ENCODE data around the gene PLA2G4E. TPM values are rescaled to one million over a fixed set of nuclear protein-coding genes. Genes with fewer than 3 reads are reported as not detected.

The PLA2G4E gene
- total RNA-seq, 4 donors from 2014 or later, result not detected

- intact Hi-C loops (cut with DNase I), result no loop called here
- no peak overlapping the region for H3K4me3 ChIP-seq
- H3K9me3 ChIP-seq, result no peaks in the 10 kb centered on the region
- H3K27me3 ChIP-seq, result no peaks in the 10 kb centered on the region
- WGBS, result 47% methylated on average over 6 of the region's 6 CpGs
- H3K4me1 ChIP-seq, result peaks cover 0 to 5% (median 0%) of the 10 kb centered on the region in 4 donors
- no peak for TF ChIP-seq CTCF (IDR thresholded peaks at IDR 0.05)
- TF ChIP-seq POLR2AphosphoS5 (IDR thresholded peaks at IDR 0.05), result no peak
- DNase-seq (ENCODE audit: extremely low spot score), result no peak
- no peaks in the 10 kb centered on the region for H3K36me3 ChIP-seq
- no peak overlapping the region for H3K27ac ChIP-seq (replicated peaks in 1 of 4)
Observed at GRCh38 chr15:42031198-42031915, 10.5 kb upstream of the PLA2G4E start.

DNA sequence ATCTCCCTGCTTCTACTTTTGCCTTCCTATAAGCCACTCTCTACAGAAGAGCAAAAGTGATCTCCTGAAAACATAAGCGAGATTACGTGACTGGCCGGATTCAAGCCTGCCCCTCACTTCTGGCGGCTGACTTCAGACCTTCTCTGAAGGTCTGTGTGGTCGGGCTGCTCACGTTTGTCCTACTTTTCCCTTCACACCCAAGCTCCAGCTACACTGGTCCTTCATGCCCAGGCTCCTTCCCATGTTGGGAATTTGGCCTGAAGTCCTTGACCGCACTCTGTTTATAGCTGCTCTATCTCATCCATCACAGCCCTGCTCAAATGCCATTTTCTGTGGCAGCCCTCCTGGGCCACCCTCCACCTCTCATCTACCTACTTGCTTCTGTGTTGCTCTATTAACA is 6.7 kb upstream of the PLA2G4E start:
- TF ChIP-seq EP300 (IDR thresholded peaks at IDR 0.05) (no peak), POLR2A (IDR thresholded peaks at IDR 0.05; ENCODE audit: low read depth) (no peak), CTCF (IDR thresholded peaks at IDR 0.05) (no peak), POLR2AphosphoS5 (IDR thresholded peaks at IDR 0.05) (no peak)
- no peaks in the 10 kb centered on the region for H3K36me3 ChIP-seq
- H3K27me3 ChIP-seq, result no peaks in the 10 kb centered on the region
- peaks cover 0 to 2% (median 0%) of the 10 kb centered on the region in 4 donors for H3K4me1 ChIP-seq
- 71% methylated on average over 7 of the region's 7 CpGs for WGBS
- intact Hi-C loops (cut with DNase I), result no loop called here
- no peak overlapping the region for H3K4me3 ChIP-seq
- no peaks in the 10 kb centered on the region for H3K9me3 ChIP-seq
- DNase-seq (ENCODE audit: extremely low spot score), result no peak
- H3K27ac ChIP-seq (replicated peaks in 1 of 4), result no peak overlapping the region

DNA sequence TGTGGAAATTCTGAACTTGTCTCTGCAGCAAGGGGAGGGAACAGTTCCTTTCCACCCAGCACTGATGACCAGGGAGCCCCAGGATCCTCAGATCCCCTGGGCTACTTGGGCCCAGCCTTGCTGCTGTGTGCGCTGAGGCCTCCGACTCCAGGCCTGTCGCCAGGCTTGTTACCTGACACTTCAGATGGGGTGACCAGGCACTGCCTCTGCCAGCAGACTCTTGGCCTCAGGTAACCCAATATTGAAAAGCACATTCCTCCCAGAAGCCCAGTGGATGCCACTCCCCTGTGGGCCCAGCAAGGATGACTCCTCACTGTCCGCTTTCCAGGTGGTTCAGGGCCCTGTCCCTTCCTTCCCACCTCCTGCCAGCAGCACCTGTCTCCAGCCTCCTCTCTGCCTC is 3.5 kb upstream of the PLA2G4E start:
- TF ChIP-seq EP300 (IDR thresholded peaks at IDR 0.05), result no peak
- TF ChIP-seq POLR2AphosphoS5 (IDR thresholded peaks at IDR 0.05), result no peak
- intact Hi-C loops (cut with DNase I), result no loop called here
- no peak for DNase-seq (ENCODE audit: extremely low spot score)
- Histone ChIP-seq H3K9me3 (no peaks in the 10 kb centered on the region), H3K27me3 (no peaks in the 10 kb centered on the region), H3K36me3 (no peaks in the 10 kb centered on the region), H3K27ac (replicated peaks in 1 of 4) (no peak overlapping the region), H3K4me1 (no peaks in the 10 kb centered on the region), H3K4me3 (no peak overlapping the region)
- no CpG with 5 or more reads among the region's 4 CpGs for WGBS

- H3K4me3 ChIP-seq, result no peak overlapping the region
- intact Hi-C loops (cut with DNase I), result no loop called here
- no peaks in the 10 kb centered on the region for H3K36me3 ChIP-seq
- TF ChIP-seq EP300 (IDR thresholded peaks at IDR 0.05), result no peak
- TF ChIP-seq POLR2AphosphoS5 (IDR thresholded peaks at IDR 0.05), result no peak
- no peaks in the 10 kb centered on the region for H3K27me3 ChIP-seq
- H3K27ac ChIP-seq (replicated peaks in 1 of 4), result no peak overlapping the region
- DNase-seq (ENCODE audit: extremely low spot score), result no peak
- 94% methylated on average over 5 of the region's 5 CpGs for WGBS
- H3K4me1 ChIP-seq, result peaks cover 0 to 6% (median 1%) of the 10 kb centered on the region in 4 donors
- no peaks in the 10 kb centered on the region for H3K9me3 ChIP-seq
Observed at GRCh38 chr15:42021593-42021992, 751 bp upstream of the PLA2G4E start.

DNA sequence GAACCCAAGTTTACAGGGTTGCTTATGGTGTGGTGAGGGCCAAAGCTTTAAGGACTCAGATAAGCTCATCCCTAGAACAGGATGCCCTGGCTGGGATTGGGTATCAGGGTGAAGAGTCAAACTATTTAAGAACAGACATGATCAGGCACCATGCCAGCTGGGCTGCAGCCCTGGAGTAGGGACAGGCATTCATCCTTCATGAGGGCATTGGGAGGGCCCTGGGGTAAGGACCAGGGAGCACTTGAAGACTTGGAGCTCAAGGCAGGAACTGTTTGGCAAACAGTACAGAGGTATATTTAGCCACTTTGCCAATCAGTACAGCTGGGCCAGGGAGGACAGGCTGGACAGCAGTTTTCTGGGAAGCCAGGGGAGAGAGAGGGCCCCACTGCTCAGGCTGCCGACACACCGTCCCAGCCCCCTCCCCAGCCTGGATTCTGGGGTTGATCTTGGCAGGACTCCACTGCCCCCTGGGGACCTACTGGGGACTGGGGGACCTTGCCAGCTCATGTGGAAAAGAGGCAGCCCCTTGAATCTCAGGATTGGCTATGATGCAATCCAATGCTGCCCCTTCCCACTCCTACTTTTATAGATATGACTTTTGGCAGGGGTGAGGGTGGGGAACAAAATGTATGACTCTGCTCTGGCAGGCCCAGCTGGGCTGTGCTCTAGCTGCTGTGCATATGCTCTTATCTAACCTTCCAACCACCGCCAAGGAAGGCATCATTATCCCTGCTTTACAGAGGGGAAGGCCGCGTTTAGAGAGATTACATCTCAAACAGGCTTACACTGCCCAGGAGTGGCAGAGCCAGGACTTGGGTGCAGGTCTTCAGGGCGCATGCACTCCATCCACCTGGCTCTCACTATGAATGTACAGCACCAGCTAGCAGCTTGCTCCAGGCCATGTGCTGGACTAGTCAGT is 2.3 kb downstream of the PLA2G4E start:
- no peak overlapping the region for H3K4me3 ChIP-seq
- intact Hi-C loops (cut with DNase I), result no loop called here
- TF ChIP-seq POLR2A (IDR thresholded peaks at IDR 0.05; ENCODE audit: low read depth), result no peak
- TF ChIP-seq POLR2AphosphoS5 (IDR thresholded peaks at IDR 0.05), result no peak
- no peak for TF ChIP-seq CTCF (IDR thresholded peaks at IDR 0.05)
- TF ChIP-seq EP300 (IDR thresholded peaks at IDR 0.05), result no peak
- no peaks in the 10 kb centered on the region for H3K27me3 ChIP-seq
- peaks cover 0 to 6% (median 1%) of the 10 kb centered on the region in 4 donors for H3K4me1 ChIP-seq
- no peak overlapping the region for H3K27ac ChIP-seq (replicated peaks in 1 of 4)
- WGBS, result 76% methylated on average over 4 of the region's 6 CpGs
- no peaks in the 10 kb centered on the region for H3K36me3 ChIP-seq
- no peak for DNase-seq (ENCODE audit: extremely low spot score)
- H3K9me3 ChIP-seq, result no peaks in the 10 kb centered on the region

Measured in esophagus muscularis mucosa (tissue), 4 donors.